HEK293T (cell line): Measurements from ENCODE around the gene ELOVL6.

Source experiments
- BHLHE40 ChIP-seq: fragments of 450-650 bp; IDR thresholded peaks from 2 replicates; pipeline ENCODE4 v1.6.1; 2016; ENCODE audit warnings: mild to moderate bottlenecking, moderate library complexity, borderline replicate concordance
- CTBP1 ChIP-seq: fragments of 450-650 bp; IDR thresholded peaks from 2 replicates; pipeline ENCODE4 v1.6.1; 2016; ENCODE audit warnings: borderline replicate concordance
- ELF4 ChIP-seq: fragments of 450-650 bp; IDR thresholded peaks from 2 replicates; pipeline ENCODE4 v1.6.1; 2017; ENCODE audit warnings: antibody characterized with exemption
- FOXA1 ChIP-seq: fragments of 450-650 bp; IDR thresholded peaks from 2 replicates; pipeline ENCODE4 v1.6.1; 2016; ENCODE audit warnings: mild to moderate bottlenecking
- FOXK2 ChIP-seq: fragments of 450-650 bp; IDR thresholded peaks from 2 replicates; pipeline ENCODE4 v1.6.1; 2016; ENCODE audit warnings: mild to moderate bottlenecking
- FOXM1 ChIP-seq: fragments of 450-650 bp; IDR thresholded peaks from 2 replicates; pipeline ENCODE4 v1.6.1; 2017; ENCODE audit warnings: mild to moderate bottlenecking, borderline replicate concordance
- L3MBTL2 ChIP-seq: fragments of 450-650 bp; conservative IDR thresholded peaks from 2 replicates; pipeline ENCODE4 v1.6.1; 2016; ENCODE audit warnings: mild to moderate bottlenecking
- NFRKB ChIP-seq: fragments of 450-650 bp; IDR thresholded peaks from 2 replicates; pipeline ENCODE4 v1.6.1; 2016; ENCODE audit warnings: mild to moderate bottlenecking, moderate library complexity
- SP1 ChIP-seq: fragments of 450-650 bp; IDR thresholded peaks from 2 replicates; pipeline ENCODE4 v1.6.1; 2017
- SUZ12 ChIP-seq: fragments of 450-650 bp; IDR thresholded peaks from 2 replicates; pipeline ENCODE4 v1.6.1; 2016; ENCODE audit warnings: mild to moderate bottlenecking
- TARDBP ChIP-seq: fragments of 450-650 bp; IDR thresholded peaks from 2 replicates; pipeline ENCODE4 v1.6.1; 2016
- ZNF384 ChIP-seq: fragments of 450-650 bp; IDR thresholded peaks from 2 replicates; pipeline ENCODE4 v1.6.1; 2016
- TF ChIP-seq, protein P1 (sequence below): fragments of 450-650 bp; IDR thresholded peaks from 2 replicates; pipeline ENCODE4 v1.6.1; 2016

DNA sequence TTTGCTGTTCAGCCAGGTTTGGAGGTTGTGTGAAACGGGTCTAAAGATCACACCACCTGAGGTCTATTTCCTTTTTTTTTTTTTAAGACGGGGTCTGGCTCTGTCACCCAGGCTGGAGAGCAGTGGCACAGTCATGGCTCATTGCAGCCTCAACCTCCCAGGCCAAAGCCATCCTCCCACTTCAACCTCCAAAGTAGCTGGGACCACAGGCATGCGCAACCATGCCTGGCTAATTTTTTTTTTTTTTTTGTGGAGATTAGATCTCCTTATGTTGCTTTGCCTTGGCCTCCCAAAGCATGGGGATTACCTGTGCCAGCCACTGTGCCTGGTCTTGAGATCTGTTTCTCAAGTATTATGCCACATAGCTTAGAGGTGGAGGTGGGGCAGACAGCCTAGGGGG is 49.2 kb upstream of the ELOVL6 start:
- TF ChIP-seq NFRKB, result no peak
- no peak for TF ChIP-seq CTBP1
- no peak for TF ChIP-seq FOXM1
- no peak for TF ChIP-seq SUZ12
- TF ChIP-seq BHLHE40, result no peak
- TF ChIP-seq ZNF384, result no peak
- no peak for TF ChIP-seq TARDBP
- TF ChIP-seq SP1, result no peak
- TF ChIP-seq, protein P1, sequence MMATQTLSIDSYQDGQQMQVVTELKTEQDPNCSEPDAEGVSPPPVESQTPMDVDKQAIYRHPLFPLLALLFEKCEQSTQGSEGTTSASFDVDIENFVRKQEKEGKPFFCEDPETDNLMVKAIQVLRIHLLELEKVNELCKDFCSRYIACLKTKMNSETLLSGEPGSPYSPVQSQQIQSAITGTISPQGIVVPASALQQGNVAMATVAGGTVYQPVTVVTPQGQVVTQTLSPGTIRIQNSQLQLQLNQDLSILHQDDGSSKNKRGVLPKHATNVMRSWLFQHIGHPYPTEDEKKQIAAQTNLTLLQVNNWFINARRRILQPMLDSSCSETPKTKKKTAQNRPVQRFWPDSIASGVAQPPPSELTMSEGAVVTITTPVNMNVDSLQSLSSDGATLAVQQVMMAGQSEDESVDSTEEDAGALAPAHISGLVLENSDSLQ, result no peak
- no peak for TF ChIP-seq FOXA1
- no peak for TF ChIP-seq L3MBTL2
- no peak for TF ChIP-seq FOXK2
- no peak for TF ChIP-seq ELF4
